HG03575 (cell line): ENCODE measurements around the gene GID8.

Experiments
- ATAC-seq: cut with Tn5 transposase; IDR thresholded peaks from one replicate; pipeline ENCODE4 v1.9.1; 2021; ENCODE audit not compliant: unreplicated experiment, insufficient number of reproducible peaks, low FRiP score; ENCODE audit errors: extremely low read depth

GID8 gene

GRCh38 chr20:62938105-62938888 is at the start of gene GID8:
GID8 (plus strand) TSS chr20:62938147; CDS start chr20:62941503, 3,356 bp downstream.
- no peak for ATAC-seq

GRCh38 chr20:62888406-62888805 is 49.5 kb upstream of the GID8 start:
- no peak for ATAC-seq

DNA sequence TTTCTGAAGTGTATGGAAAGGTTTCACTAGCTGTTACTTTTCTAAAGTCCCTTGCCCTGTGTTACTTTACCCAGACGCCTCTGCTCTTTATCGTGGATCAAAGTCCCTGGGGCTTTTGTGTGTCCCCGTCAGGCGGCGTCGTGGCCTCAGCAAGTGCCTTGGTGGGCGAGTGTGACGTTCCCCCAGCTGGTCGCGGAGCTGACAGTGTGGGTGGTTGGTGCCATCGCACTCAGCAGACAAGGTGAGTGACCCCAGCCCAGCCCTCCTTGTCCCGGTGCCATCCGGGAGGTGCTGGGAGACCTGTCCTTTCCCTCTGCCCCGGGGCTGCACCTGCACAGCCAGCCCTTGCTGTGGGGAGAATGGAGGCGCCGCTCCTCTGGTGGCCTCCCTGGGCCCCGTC is 49.0 kb upstream of the GID8 start:
- no peak for ATAC-seq

DNA sequence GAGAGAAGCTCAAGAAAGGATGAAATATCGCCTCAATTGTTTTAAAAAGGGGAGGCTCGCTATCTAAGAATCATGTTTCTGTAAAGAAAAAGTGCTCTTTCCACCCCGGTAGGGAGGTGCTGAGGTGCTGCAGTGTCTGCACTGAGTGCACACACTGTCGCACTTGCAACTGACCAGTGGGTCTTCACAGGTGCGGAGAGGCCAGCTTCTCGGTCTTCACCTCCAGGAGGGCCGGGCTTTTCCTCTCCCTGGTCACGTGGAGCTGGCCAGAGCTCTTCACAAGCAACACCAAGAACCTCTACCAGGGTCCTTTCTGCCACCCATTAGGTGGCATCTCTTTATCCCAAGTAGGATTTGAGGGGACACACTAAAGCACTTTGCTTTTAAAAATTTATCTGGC is 48.5 kb upstream of the GID8 start:
- ATAC-seq: no peak

DNA sequence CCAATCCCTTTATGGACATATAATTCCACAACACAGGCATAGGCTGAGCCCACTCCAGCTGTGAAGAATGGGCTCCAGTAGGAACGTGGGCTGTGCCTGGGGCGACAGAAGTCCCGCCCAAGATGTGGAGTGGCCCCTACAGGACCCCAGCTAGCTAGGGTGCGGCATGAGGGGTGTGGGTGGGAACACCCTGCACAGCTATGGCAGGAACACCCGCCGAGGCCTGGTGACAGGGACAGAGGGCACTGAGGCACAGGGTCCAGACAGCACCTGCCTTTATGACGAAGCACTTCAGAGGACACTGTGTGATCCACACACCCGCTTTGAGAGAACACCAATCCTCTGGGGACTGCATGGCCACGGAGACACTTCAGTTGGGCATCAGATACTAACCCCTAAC is 48.1 kb upstream of the GID8 start:
- ATAC-seq: no peak

DNA sequence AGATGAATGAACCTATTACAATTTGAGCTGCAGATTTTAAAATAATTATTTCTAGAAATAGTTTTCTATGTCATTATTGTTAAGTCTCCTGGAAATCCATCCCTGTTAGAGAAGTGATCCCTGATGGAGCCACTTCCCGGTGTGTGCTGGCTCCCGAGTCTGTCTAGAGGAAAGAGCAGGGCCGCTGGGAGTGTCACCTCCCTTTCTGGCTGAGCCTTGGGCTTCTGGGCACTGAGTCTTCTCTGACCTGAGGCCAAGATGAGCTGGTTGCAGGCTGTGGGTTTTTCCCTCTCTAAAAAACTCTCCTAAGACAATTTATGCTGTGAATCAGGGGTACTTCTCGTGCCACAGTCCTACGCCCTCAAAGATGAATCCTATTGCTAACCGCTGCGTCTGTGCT is 47.5 kb upstream of the GID8 start:
- ATAC-seq: no peak

- ATAC-seq: no peak
Observed at GRCh38 chr20:62891111-62891510, 46.8 kb upstream of the GID8 start.

GRCh38 chr20:62892348-62893304 is 45.3 kb upstream of the GID8 start:
- no peak for ATAC-seq

- no peak for ATAC-seq
Observed at GRCh38 chr20:62893700-62894099, 44.2 kb upstream of the GID8 start.

DNA sequence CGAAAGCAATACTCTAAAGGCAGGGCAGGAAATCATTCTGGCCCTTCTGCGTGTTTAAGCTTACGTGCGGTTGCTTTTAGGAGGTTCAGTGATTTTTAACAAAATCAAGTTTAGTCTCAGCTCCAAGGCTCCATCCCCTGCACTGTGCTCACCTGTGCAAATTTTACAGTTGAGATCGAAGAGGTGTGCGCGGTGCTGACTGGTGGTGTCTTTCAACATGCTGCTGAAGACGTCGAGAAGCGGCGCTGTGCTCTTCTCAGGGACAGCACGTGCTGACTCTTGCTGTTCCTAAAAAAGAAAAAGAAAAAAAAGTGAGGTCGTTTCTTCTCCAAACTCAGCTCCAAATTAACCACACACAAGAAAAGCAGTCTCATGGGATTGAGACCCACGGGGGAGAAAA is 43.7 kb upstream of the GID8 start:
- ATAC-seq: no peak

- ATAC-seq: no peak
Observed at GRCh38 chr20:62895539-62895938, 42.4 kb upstream of the GID8 start.

DNA sequence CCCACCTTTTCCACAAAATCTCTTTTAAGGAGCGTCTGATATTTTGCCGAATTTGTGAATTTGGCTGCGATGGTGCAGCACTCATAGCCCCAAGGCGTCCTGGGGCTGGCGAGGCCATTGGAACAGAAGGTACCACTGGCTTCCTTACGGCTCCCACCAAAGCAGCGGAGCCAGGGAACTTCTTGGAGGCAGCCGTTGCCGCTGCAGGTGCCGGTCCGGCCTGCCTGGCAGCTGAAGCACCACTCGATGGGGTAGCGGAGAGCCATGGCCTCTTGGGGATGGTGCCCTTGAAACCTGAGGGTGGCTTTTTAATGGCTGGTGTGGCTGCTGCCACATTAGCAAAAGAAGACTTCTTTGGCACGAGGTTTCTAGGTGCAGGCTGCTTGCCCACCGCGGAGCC is 41.4 kb upstream of the GID8 start:
- ATAC-seq: no peak

- no peak for ATAC-seq
Observed at GRCh38 chr20:62897666-62898065, 40.3 kb upstream of the GID8 start.

DNA sequence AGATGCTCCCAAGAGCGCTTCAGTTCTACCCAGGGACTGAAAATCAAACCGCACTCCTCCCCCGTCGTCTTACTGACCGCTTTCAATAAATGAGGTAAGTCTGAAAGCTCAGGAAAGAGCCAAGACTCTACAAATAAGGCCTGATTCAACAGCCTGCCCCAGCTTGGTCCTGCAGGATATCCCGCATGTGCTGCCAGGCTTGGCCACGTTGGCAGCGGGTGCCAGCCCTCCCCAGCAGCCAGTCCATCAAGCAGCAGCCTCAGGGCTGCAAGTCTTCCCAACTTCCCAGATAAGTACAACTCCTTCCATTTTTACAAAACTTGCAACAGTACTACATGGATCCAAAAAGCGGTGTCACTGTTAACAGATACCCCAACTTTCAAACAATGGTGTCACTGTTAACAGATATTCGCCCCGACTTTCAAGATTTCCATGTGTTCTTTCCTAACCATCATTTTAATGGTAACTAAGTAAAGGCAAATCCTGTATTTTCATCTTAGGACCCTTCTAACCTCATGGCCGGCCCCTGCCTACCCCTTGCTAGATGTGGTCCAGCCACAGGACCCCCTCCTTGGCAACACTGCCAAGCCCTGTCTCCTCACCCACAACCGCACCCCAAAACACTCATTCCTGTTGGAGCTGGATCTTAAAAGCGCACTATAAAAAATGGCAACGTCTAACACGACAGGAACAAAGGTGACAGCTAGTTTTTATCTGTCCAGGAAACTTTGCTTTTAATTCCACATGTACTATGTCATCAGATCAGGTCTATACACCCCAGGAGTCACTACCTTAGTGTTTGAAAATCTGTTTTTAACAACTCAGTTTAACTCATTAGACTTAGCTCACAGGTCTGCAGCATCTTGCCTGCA is 39.6 kb upstream of the GID8 start:
- no peak for ATAC-seq

DNA sequence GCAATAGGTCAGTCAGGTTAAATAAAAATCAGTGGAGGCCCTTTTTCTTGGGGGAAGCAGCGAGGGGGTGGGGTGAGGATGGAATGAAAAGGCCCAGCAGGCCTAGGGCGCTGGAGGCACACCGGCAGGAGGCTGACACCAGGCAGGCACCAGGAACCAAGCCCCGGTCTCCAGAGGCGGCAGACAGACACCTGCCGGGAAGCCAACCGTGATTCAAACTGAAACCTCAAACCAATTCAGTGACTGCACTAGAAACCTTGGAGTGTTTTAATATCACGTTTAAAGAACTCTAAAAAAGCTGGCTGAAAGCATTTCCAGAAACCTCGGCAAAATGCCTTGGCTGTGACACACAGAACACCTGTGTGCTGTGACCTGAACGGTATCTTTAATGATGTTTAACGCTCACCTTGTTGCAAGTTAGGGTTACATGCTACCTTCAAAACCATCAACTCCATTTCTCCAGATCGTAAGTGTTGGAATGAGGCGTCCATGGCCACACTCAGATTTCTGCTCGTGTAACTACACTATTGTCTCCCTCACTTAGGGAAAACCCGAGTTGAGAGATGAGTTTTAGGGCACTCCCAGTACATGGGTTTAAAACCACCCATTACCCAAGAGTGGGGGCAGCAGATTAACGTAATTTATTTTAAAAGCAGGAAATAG is 38.8 kb upstream of the GID8 start:
- no peak for ATAC-seq

GRCh38 chr20:62899633-62900051 is 38.3 kb upstream of the GID8 start:
- no peak for ATAC-seq

DNA sequence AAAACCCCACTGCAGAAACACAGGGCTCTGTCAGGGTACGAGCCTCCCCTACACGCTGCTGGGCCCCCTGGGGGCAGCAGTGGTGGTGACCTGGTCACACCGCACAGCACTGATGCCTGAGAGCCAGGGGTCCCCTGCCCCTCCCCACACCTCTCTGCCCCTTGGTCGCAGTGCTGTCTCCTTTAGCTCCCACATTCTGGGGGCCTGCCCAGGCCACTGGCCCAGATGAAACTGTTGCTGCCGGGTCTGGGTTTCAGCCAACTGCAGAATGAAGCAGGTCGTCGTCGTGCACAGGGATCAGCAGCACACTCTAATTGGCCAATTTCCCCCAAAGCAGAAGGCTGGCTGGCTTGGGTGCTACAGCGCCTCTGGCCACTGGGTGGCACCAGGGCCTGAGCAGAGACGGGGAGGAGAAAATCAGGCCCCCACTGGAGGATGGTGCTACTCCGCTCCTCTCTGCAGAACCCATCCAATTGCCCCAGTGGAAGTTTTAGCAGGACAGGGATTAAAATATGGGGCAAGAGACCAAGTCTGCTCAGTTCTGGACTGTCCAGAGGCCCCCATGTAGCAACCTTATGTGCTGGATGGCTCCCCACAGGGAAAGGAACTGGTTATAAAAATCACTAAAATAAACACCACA is 37.8 kb upstream of the GID8 start:
- ATAC-seq: no peak
